GM10266 (cell line): ENCODE data around the gene STMND1.

Experiments used
- DNase-seq: peaks from one replicate; pipeline ENCODE4 v3.0.0; 2012; ENCODE audit errors: extremely low spot score
- CTCF ChIP-seq: IDR thresholded peaks from 2 replicates; pipeline ENCODE4 v1.5.1; 2012; ENCODE audit warnings: mild to moderate bottlenecking, low read depth; ENCODE audit not compliant: control insufficient read depth, insufficient read depth; ENCODE audit errors: missing control alignments

STMND1 gene

GRCh38 chr6:17115251-17116116 lies 13.6 kb downstream of the STMND1 start:
- DNase-seq: no peak
- TF ChIP-seq CTCF: no peak

- no peak for DNase-seq
- TF ChIP-seq CTCF: no peak
These were observed 14.2 kb downstream of the STMND1 start for GRCh38 chr6:17116117-17116440.

- no peak for DNase-seq
- no peak for TF ChIP-seq CTCF
These were observed 18.2 kb downstream of the STMND1 start for GRCh38 chr6:17120019-17120418.

GRCh38 chr6:17125407-17125806 lies 23.6 kb downstream of the STMND1 start:
- TF ChIP-seq CTCF: no peak
- no peak for DNase-seq

GRCh38 chr6:17130786-17131185 lies 28.9 kb downstream of the STMND1 start:
- DNase-seq: no peak
- TF ChIP-seq CTCF: no peak

GRCh38 chr6:17132967-17133366 lies 31.1 kb downstream of the STMND1 start:
- no peak for TF ChIP-seq CTCF
- no peak for DNase-seq

GRCh38 chr6:17138033-17138432 lies 36.2 kb downstream of the STMND1 start:
- no peak for TF ChIP-seq CTCF
- no peak for DNase-seq
